Lower leg skin (tissue), 3 donors: ENCODE data around the gene CELSR3.

Experiments used
- CTCF ChIP-seq, 3 donors: fragments of 450-650 bp; IDR thresholded peaks; one replicate each; pipeline ENCODE4 v1.5.1; 2016; ENCODE audit warnings: antibody characterized with exemption in 3 of 3, mild to moderate bottlenecking in 3 of 3, moderate library complexity in 2 of 3
- POLR2A ChIP-seq, 2 donors: fragments of 450-650 bp; IDR thresholded peaks; one replicate each; pipeline ENCODE4 v1.6.1; 2016 to 2017; ENCODE audit warnings: antibody characterized with exemption in 2 of 2, mild to moderate bottlenecking in 1 of 2, moderate library complexity in 1 of 2

GRCh38 chr3:48688737-48689075 is 26.0 kb upstream of the CELSR3 start:
- TF ChIP-seq CTCF (IDR thresholded peaks at IDR 0.05) (no peak), POLR2A (IDR thresholded peaks at IDR 0.05) (no peak)
